GM18858 (cell line): ENCODE measurements around the gene ROR1.
"Not testable (repeated sequence)": the region's sequence is repeated elsewhere in the genome, so short reads cannot be mapped to it uniquely, and the experiment has no call there.

Experiments
- ATAC-seq: cut with Tn5 transposase; IDR thresholded peaks from one replicate; pipeline ENCODE4 v1.9.1; 2021; ENCODE audit not compliant: unreplicated experiment

The ROR1 gene

DNA sequence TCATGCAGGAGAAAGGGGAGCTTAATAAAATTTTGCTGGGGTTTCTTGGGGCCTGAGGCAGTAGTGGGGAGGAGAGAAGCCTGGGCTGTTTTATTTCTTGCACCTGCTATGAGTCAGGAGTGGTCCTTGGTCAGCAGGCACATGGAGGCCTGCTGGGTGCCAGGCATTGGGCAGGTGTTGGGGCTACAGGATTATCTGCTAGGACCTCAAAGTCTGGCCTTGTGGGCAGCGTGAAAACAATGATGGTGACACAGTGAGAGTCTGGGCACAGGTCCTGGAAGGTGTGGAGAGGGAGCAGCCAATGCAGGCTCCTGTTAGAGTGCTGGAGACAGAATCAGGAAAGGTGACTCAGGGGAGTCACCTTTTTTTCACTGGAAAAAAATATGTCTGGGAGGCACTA lies 17.2 kb downstream of the ROR1 start:
- no peak for ATAC-seq

DNA sequence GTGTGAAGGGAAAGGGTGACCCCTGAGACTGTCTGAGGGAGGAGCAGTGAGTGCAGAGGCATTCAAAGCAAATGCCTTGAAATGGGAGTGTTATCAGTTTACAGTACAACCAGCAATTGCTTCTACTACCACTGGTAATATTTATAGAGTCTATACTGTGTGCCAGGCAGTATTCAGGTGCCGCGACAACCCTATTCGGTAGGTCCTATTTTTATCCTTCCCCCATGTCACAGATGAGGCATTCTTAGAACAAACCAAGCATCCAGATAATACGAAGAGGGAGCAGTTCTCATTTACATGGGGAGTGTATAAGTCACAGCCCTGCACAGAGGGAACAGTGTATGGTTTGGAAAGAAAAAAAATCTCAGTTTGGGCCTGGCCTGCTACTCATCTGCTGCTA lies 18.3 kb downstream of the ROR1 start:
- no peak for ATAC-seq

DNA sequence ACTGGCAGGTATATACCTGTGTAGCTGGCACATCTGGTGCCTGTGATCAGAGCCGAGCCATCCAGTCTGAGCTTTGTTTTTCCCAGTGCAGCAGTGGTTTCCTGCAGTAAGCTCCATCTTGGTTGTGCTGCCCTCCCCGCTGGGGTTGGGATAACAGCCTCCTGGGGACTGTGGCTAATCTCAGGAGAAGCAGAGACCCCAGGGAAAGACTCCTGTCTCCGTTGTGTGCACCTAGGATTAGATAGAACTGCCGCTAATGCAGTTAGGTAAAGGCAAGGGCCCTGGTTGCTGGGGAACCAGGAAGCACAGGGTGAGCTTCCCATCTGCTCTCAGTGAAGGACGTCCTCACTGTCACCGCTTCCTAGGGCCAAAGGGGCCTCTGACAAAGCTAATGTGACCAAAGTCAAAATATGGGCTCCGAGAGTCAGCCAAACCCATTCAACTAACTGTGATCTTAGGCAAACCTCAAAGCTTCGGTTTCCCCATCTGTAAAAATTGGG lies 20.0 kb downstream of the ROR1 start:
- no peak for ATAC-seq

DNA sequence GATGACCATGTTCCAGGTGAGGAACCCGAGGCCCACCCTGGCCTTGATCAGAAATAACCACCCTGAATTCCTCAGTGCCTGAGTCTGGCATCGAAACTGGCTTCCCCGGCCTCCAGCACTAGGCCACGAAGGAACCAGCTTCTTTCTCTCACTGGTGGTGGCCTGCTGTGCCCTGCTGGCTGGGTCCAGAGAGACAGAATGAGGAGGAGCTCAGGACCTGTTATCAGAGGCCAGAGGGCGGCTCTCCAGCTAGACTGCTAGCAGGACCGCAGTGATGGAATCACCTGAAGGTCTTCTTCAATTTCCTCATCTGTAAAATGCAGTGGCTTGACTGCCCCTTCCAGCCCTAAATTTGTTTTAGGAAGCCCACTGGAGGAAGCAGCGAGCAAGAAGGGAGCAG lies 20.5 kb downstream of the ROR1 start:
- no peak for ATAC-seq

DNA sequence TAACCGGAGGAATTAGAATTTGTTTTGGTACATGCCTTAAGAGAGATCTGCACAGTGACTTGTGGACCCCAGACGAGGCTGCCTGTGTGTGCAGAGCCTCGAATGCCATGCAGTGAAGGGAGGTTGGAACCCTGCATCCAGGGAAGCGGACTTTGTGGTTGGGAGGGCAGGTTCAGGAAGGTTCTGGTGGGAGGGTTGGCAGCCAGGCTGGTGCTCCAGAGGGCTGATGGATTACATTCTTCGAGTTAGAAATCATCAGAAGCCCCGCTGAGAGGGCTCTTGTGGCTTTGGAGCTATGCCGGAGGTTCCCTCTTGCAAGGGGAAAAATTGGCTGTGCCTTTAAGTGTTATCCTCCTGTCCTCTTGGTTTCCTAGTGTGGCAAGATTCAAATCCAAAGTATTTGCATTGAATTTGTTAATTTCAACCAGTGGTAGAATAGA lies 21.1 kb downstream of the ROR1 start:
- ATAC-seq: no peak

DNA sequence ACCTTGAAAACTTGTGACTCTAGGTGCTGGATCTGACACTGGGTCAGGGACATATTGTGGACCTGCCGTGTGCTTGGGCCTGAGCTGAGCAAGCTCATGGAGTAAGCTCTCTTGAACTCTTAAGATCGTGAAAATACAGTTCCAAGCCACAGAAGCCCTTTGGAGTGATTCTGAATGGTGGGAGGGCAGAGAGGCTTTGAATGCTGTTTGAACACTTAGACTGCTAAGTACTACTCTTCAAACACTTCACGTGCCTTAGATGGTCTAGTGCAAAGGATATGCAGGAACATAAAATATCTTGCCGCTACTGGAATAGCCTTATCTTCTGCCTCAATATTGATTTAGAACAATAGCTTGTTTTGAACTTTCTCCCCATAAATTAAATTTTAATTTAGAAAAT lies 21.6 kb downstream of the ROR1 start:
- ATAC-seq: no peak

DNA sequence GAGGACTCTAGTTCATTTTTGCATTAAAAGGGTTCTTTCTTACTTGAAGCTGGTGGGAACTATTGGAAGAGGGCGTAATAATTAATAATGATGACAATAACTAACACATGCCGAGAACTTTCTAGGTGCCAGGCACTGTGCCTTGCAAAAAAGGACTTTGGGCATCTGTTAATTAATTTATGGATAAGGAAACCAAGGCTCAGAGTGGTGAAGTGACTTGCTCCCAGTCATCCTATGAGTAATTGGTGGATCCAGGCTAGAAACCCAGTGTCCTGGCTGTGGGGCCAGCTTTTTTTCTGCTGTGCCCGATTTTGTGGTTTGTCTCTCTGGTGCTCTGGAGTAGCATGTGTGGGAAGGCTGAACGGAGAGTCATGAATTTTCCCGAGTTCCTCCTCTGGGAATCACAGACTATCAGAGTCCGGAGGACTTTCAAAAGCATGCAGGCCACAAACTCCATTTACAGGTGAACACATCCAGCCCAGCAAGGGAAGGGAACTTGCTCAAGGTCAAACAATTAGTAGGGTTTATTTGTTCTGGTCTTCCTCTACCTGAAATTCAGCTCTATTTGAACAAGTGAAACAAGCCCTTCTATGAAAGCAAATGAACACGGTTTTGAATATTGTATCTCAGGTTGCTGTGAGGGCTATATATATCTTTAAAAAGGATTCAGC lies 23.4 kb downstream of the ROR1 start:
- ATAC-seq: no peak

DNA sequence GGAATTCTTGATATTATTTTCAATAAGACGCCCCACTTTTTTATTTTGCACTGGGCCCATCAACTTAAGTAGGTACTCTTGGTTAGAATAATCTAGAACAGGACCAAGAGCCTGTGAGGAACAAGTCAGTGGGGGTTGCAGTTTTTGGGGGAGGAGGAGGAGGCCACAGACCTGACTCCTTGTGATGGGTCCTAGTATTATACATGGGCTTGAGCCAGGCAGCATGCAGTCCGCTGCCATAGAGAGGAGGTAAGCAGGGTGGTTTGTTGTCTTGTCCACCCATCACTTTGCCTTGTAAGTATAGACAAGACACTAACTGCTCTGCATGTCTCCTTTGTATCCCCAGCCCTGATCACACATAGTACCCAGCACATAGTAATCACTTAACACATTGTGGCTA lies 24.5 kb downstream of the ROR1 start:
- no peak for ATAC-seq

DNA sequence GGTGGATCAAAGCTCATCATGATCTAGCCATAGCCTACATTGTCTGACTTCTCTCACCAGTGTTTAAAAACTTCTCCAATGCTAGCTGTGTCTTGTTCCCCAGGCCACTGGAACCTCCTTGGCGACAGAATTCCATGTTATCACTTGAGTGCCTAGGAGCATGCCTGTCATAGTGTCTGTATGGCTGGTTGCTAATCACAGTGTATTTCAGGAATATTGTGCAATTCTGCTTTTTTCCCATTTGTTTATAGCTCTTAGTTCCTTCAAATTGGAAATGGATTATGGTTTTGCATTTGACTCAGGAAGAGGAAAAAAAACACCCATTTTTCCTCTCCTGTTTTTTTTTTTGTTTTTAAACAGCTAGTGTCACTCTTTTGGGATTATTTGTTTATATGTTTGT lies 25.5 kb downstream of the ROR1 start:
- no peak for ATAC-seq

DNA sequence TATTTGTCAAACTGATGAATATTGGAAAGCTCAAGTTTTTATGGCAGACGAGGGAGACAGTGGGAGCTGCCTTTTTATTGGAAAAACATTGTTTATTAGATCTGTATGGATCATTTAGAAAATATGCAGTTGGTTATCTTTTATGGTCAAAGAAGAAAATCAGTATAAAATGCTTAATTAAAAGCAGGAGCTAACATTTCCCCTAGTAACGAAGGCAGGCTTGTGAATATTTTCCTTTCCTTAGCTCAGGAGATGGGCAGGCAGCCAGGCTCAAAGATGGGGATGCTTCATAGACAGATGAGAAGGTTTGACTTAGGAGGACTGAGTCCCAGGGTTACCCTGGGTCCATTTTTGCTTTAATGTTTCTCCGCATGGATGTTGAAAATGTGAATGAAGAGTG lies 26.0 kb downstream of the ROR1 start:
- ATAC-seq: no peak

DNA sequence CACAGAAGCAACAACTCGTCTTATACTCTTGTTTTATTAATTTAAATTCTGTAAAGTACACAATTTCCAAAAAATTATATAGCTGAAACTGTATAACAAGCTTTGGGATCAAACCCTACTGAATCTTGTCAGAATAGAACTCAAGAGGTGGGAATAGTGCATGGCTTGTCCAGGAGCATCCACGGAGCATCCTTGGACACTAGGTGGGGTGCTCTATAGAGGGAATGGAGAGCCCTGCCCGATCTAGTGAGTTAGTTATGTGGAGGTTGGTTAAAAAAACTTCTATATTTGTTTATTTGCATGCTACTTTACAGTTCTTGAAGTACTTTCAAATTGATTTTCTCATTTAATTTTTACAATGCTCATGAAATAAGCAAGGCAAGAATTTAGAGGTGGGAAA lies 28.3 kb downstream of the ROR1 start:
- ATAC-seq: no peak

DNA sequence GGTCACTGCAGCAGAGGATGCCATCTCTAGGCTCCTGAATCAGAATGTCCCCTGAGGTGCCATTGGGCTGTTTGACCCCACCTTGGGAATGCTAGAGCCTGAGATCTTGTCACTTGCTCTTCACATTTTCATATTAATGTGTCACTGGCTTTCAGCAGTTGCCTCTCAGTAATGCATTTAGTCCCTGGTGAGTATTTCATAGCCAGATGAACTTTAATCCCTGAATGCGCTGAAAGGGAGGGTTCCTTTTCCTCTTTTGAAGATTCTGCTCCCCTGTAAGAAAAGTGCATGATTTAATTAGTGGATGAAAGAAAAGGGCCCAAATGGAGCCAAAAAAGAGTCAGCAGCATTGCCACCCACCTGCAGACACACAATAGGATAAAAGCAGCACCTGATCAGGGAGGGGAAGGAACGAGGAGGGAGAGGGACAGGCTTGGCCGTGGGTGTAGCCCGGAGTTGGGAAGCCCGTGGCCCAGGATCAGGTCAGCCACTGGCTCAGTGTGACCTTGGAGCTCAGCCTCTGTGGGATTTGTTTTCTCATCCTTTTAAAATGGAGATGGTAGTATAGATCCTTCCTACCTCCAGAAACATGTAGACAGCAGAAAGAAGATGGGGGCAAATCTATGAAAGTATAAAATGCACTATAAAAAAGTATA lies 31.1 kb downstream of the ROR1 start:
- no peak for ATAC-seq

DNA sequence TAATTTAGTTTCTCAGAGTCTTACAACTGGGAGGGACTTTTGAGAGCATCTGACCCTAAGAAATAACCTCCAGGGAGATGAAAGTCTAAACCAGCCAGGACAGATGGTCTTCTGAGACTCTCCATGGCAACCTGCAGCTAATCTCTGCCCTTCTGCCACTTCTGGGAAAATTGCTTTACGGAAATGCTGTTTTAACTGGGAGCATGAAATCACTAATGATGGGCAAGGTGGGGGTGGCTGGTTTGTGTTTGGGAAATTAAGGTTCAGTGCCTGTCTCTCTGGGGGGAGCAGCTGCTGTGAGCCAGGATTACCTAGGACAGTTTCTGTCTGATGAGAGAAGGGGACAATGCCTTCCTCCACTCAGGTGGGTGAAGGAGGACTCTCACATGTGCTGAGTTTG lies 33.2 kb downstream of the ROR1 start:
- no peak for ATAC-seq

DNA sequence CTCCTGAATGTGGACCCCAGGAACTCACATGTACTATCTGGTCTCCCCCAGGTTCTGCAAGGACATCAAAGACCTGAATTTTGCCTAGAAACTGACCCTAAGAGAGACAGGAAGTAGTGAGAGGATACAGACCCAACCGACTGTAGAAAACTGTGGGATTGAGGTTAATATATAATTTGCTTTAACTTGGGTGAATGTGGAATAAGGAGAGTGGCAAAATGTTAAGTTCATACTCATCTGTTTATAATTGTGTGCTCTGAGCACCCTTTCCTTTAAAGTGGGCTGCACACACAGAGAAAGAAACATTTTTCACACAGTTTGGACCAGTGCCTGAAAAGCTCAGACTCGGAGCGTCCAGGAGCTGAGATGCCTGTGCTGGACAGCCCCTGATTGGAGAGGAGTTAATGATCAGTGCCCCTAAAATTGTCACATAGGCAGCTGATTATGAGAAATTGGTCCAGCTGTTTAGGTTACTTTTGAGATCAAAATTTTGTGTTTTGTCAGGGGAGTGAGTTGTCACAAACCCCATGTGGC lies 37.2 kb downstream of the ROR1 start:
- no peak for ATAC-seq

DNA sequence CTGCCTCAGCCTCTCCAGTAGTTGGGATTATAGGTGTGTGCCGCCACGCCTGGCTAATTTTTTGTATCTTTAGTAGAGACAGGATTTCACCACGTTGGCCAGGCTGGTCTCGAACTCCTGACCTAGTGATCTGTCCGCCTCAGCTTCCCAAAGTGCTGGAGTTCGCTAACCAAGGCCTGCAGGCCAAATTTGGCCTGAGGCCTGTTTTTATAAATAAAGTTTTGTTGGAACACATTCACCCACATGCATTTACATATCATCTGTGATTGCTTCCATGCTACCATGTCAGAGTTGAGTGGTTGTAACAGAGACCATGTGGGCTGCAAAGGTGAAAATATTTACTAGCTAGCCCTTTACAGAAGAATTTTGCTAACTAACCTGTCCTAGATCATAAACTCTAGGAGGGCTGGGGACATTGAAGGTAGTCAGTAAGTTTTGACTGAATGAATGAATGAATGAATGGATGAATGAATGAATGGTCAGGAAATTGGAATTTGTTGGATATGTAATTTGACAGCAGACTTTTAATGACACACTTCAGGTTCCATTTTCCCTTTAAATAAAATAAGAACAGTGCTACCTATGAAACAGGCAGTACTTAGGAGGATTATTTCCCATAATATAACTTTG lies 38.4 kb downstream of the ROR1 start:
- ATAC-seq: no peak

DNA sequence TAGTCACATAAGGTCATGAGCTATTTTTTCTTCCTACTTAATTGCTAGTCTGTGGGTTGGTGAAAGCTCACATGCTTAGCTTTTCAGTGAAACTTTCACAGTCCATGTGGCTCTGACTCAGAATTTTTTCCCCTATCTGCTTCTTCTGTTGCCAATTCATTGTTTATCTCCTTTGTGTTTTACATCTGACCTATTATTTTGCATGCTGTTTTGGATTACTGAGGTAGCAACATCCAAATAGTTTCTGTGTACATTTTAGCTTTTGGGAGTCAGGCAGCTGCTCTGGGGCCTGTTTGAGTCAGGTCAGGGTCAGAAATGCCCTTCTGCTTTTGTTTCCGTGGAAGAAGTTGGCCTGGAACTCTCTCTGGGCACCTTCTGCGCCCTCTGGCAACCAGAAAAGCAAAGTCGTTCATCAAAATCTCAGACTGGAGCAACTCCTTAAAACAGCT lies 40.0 kb downstream of the ROR1 start:
- peak; percentile 67 for ATAC-seq

DNA sequence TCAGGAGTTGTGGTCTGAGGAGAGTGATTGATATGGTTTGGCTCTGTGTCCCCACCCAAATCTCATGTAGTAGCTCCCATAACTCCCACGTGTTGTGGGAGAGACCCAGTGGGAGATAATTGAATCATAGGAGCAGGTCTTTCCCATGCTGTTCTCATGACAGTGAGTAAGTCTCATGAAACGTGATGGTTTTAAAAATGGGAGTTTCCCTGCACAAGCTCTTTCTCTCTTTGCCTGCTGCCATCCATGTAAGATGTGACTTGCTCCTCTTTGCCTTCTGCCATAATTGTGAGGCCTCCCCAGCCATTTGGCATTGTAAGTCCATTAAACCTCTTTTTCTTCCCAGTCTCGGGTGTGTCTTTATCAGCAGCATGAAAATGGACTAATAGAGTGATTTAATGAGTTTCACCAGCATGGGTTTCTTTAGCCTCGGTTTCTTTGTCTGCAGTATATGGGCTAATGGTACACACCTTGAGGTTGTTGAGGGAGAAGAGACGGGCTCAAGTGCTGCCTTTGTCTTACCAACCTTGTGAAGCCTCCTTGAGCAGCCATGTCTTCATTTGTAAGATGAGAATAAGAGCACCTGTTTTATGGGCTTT lies 42.5 kb downstream of the ROR1 start:
- ATAC-seq: not testable (repeated sequence)

DNA sequence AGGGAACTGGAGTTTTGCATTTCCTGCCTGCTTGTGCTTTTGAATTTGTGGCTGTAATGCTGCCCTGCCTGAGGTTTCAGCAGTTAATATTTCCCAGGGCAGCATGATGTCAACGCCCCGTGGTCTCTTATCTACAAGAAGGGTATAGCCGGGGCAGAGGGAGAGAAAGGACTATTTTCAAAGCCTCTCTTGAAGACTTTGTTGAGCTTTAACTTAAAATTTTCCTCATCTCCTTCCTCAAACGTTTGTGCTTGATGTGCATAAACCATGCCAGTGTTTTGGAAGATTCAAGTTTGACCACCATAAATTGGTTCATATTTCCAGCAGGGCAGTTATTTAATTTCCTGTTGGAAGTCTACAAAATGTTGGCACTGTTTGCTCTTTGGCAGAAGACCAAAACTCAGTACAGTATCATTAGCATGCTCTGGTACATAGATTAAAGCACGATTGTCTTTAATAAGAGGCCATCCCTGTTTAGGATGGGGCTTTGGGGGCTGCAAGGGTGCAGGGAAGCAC lies 43.4 kb downstream of the ROR1 start:
- ATAC-seq: no peak

DNA sequence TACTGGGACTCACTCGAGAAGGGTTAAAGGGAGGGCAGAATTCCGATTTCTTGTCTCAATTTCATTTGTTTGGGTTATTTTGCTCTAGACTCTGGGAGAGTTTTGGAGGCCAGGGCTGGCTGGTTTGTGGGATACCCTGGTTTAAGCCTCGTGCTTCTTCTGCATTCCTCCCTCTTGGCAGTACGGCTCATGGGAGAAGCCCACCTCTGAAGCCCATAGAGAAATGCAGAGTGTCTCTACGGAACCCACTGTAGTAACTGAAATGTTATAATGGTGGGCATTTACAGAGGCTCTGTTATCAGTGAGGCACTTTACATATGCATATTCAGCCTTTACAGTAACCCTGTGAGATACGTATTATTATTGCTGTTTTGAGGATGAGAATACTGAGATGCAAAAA lies 43.9 kb downstream of the ROR1 start:
- no peak for ATAC-seq

DNA sequence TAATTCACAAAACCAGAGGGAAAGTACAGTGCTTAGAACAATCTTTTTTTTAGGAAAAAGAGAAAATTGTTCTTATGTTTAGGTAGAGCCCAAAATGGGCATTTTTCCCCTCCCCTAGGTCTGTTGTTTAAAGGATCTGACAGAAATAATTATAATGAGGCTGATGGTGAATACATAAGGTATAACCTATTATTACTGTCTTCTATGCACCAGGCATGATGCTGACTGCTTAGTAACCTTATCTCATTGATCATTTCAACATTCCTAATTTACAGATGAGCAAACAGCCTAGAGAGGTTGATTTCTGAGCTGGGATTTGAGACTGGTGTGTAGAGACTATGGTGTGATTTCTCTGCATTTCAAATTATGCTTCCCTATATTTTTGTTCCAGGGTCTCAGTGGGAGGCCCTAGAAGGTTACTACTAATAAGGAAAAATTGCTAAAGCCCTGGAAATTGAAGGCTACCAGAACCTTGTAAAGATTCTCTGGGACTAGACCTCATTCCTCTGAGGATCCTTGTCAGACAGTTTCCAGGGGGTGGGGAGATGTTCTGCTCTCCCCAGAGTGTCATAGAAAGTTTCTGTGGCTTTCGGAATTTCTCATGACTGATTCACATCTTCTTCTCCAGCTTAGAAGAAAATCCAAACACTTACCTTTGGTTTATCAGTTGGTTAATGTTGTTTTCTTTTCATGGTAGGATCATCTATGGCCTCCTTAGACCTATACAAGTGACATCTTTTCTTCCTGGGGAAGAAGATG lies 44.9 kb downstream of the ROR1 start:
- ATAC-seq: no peak

DNA sequence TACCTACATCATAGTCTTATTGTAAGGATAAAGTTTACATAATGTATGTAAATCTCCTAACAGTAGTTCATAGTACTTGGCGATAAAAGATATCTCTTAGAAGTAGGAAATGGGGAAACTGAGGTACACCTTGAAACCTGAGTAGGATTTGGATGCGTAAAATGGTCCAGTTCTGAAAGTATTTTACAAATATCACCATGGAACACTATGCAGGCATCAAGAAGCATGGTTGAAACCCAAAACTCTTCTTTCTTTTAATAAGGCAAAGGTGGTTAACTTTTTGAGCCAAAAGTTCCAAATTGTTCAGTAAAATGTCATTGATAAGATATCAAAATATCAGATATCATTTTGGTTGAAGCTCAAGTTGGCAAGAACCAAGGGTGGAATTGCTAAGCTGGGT lies 46.0 kb downstream of the ROR1 start:
- ATAC-seq: no peak
